HG02798 (cell line): Measurements from ENCODE around the gene SLC1A4.
"Not testable (repeated sequence)": the region's sequence is repeated elsewhere in the genome, so short reads cannot be mapped to it uniquely, and the experiment has no call there.

ENCODE experiments used
- ATAC-seq: cut with Tn5 transposase; IDR thresholded peaks from one replicate; pipeline ENCODE4 v1.9.1; 2021; ENCODE audit warnings: mild to moderate bottlenecking; ENCODE audit not compliant: unreplicated experiment, poor library complexity

Gene SLC1A4

DNA sequence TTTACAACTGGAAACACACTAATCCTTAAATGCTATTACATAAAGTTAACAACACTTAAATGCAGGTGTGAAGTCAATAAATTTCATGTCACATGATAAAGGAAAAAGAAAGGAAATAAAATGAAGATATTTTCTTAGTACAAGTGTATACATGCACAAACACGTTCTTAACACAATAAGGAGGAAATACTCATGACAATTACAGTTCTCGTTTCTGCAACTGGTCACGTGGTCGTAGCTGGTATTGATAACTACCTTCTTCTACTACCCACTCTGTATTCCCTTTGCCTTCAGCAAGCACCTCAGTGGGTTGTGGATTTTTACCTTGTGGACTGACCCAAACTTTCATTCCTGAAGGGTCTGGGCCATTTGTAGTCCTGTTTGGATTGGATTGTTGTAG lies 26.1 kb upstream of the SLC1A4 start:
- not testable (repeated sequence) for ATAC-seq

DNA sequence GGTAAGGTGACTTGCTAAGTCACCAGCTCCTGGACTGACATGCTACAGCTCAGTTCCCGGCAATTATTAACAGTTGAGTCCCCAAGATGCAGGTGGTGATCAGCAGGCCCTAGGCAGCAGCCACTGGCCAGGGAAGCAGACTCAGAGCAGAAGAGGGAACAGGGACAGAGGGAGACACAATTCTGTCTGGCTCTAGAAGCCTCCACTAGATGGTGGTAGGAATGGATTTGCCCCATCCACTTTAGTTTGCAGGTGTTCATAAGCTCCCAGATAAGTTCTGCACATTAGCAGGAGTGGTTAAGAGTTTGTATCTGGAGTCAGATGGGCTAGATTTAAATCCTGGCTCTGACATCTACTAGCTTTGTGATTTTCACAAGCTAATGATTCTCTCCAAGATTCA lies 25.5 kb upstream of the SLC1A4 start:
- no peak for ATAC-seq

DNA sequence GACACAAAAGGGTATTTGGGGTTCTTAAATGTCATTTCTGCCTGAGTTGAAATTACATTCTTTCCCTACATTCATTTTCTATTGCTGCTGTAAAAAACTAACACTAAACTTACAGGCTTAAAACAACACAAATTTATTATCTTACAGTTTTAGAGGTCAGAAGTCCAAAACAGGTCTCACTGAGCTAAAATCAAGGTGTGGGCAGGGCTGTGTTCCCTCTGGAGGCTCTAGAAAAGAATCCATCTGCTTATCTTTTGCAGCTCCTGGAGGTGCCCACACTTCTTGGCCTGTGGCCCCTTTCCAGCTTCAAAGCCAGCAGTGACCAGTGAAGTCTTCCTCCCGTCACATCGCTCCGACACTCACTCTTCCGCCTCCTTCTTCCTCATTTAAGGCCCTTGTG lies 23.2 kb upstream of the SLC1A4 start:
- ATAC-seq = no peak

DNA sequence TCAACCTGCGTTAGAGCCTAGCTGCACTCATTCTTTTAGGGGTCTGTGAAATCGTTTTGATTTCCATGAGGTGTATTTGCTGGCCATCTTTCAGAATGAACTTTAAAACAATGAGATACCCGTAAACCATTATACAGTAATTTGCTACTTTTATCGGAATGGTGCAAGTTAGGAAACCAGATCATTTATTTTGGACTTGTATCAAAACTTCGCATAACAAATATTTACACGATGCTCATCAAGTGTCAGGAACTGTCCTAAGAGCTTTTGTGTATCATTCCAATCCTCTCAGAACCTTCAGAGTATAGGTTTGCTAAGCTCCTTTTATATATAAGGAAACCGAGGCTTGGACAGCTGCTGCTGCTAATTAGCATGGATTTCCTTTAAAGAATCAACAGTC lies 22.4 kb upstream of the SLC1A4 start:
- ATAC-seq = no peak

- ATAC-seq = no peak
Measured at GRCh38 chr2:64967601-64968000, 21.6 kb upstream of the SLC1A4 start.

DNA sequence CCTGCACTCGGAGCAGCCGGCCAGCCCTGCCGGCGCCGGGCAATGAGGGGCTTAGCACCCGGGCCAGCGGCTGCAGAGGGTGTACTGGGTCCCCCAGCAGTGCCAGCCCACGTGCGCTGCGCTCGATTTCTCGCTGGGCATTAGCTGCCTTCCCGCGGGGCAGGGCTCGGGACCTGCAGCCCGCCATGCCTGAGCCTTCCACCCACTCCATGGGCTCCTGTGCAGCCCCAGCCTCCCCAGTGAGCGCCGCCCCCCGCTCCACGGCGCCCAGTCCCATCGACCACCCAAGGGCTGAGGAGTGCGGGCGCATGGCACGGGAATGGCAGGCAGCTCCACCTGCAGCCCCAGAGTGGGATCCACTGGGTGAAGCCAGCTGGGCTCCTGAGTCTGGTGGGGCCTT lies 20.1 kb upstream of the SLC1A4 start:
- ATAC-seq = not testable (repeated sequence)

GRCh38 chr2:64970495-64970894 lies 18.7 kb upstream of the SLC1A4 start:
- no peak for ATAC-seq

GRCh38 chr2:64972426-64972825 lies 16.8 kb upstream of the SLC1A4 start:
- ATAC-seq = no peak

DNA sequence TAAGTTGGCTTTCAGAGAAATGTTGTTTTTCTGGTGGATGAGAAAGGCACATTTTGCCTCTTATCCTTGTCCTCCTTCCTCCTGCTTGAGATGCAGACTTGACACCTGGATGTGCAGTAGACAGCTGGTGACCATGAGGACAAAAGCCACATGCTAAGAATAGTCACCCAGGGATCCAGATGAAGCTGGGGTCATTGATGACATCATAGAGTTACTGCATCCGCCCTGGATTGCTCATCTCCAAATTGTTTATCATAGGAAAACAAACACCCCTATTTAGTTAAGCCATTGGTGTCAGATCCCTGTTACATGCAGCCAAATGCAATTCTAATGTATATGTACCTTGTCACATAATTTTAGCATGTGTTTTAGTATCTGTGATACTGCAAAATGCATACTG lies 16.3 kb upstream of the SLC1A4 start:
- ATAC-seq = no peak

GRCh38 chr2:64975232-64975821 lies 13.9 kb upstream of the SLC1A4 start:
- no peak for ATAC-seq

DNA sequence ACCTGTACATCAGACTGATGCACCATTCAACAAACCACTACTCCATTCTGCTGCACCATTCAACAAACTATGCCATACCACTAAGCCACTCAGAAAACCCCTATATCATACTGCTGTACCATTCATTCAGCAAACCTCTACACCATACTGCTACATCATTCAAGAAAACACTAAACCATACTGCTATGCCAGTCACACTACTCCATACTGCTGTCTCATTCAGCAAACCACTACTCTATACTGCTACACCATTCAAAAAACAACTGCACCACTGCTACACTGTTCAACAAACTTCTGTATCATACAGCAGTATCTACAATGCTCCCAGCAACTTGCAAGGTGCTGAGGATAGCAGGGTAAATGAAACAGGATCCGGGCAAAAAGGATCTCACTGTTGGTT lies 12.9 kb upstream of the SLC1A4 start:
- no peak for ATAC-seq

GRCh38 chr2:64978514-64979268 lies 10.5 kb upstream of the SLC1A4 start:
- peak; percentile 33 for ATAC-seq

DNA sequence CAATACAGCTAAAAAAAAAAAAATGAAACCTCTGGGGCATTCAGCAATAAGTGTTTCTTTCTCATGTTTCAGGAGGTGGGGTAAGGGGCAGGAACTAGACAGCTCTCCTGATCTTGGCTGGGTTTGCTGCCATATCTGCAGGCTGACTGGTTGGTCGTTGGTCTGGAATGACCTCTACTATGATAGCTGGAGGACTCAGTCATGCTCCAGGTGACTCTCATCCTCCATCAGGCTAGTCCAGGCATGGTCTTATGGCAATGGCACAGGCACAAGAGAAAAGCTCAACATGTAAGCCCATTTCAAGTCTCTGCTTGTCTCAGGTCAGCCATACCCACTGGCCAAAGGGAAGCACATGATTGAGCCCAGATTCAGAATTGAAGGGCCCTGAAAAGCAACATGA lies 9.5 kb upstream of the SLC1A4 start:
- ATAC-seq = no peak

- ATAC-seq = no peak
Measured at GRCh38 chr2:64980183-64980582, 9.0 kb upstream of the SLC1A4 start.

GRCh38 chr2:64982311-64982857 lies 6.8 kb upstream of the SLC1A4 start:
- peak; percentile 42 for ATAC-seq

- ATAC-seq = no peak
Measured at GRCh38 chr2:64982932-64983331, 6.3 kb upstream of the SLC1A4 start.

GRCh38 chr2:64985447-64985846 lies 3.8 kb upstream of the SLC1A4 start:
- no peak for ATAC-seq

DNA sequence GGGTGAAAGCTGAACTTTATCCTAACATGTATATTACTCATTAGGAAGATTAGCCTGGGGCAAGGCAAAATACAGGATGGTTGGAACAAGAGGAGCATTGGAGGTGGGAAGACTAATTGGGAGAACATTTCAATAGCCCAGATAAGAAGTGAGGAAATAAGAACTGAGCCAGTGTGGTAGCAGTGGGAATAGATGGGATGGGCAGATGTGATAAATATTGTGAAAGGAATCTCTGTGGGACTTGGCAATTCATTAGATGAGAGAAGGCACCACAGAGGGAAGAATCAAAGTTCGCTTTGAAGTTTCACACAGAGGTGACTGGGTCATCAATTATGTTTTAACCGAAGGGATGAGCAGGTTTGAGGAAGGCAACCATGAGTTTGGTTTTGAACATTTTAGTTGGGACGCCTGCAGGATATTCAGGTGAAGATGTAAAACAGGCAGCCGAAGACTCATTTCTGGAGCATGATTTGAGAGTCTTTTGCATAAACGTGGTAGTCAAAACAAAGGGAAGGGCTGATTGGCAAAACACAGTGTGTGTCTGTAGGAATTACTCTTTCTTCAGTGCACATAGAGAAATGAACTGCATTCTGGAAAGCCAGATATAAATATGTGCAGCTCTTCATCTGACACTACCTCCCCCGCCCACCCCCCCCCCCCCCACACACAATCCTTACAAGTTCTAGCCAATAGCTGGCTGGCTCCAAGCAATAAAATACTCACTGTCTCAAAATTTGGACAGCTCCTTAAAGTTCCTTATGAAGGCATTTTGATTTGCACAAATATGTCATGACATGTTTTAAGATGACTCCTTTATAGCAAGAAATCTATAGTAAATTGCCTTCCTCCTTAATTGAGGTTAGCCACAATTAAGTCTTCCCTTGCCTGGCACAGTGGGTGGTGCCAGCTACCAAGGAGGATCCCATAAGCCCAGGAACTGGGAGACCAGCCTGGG lies 1.9 kb upstream of the SLC1A4 start:
- ATAC-seq = no peak

GRCh38 chr2:64987956-64988419 lies 1.2 kb upstream of the SLC1A4 start:
- ATAC-seq = no peak

DNA sequence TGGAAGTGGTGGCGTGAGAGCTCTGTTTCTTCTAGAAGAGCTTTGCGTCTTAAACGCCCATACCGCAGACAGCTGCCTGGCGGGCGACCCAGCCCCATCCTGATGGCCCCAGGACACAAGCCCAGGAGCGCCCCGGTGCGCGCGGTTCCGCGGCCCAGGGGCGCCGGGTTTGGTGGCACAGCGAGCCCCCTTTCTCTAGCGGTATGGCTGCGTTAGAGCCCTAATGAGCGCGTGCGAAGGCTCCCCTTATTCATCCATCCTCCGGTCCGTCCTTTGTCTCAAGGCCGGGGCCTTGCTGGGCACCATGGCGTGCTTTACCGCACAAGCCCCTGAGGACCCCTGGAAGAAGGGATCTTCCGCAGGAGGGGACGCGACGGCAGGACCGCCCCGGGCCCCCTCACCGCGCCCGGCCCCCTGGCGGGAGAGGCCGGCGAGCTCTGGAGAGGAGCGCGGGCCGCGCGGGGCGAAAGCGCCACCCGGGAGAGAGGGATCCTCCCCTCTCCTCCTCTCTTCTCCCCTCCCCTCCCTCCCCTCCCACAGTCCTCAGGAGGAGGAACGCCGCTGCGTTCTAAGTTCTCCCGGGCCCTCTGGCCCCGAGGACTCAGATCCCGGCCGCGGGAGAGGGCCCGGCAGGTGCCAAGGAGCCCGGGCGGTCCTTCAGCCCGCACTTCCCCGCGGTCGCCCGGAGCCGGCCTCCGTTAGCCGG lies 626 bp upstream of the SLC1A4 start:
- ATAC-seq = peak; percentile 32
